Adrenal gland (tissue), 12 donors: Measurements from ENCODE around the gene ENOX1. TPM values are rescaled to one million over a fixed set of nuclear protein-coding genes. Genes with fewer than 3 reads are reported as not detected.

Experiments
- DNase-seq, 7 donors: peaks; one replicate each; pipeline ENCODE4 v3.0.0-alpha.2; 2019 to 2020
- H3K27ac ChIP-seq, 5 donors: fragments of 200-600 bp; sonication (generic) in 4 of 5; 1 replicate in 3 of 5; 2 replicates in 2 of 5; pipeline versions ENCODE4 v1.5.1 to v1.8.0; 2016 to 2020; ENCODE audit warnings: mild to moderate bottlenecking in 1 of 5
- H3K27me3 ChIP-seq: fragments of 200-600 bp; 2 replicates; pipeline ENCODE4 v1.8.0; 2021
- H3K36me3 ChIP-seq, 2 donors: fragments of 200-600 bp; replicated peaks in 1 of 2; 1 replicate in 1 of 2; 2 replicates in 1 of 2; pipeline versions ENCODE4 v1.5.1 to v1.8.0; 2018 to 2022
- H3K4me1 ChIP-seq, 2 donors: fragments of 200-600 bp; replicated peaks in 1 of 2; 1 replicate in 1 of 2; 2 replicates in 1 of 2; pipeline versions ENCODE4 v1.5.1 to v1.8.0; 2018 to 2021
- H3K4me3 ChIP-seq, 4 donors: fragments of 200-600 bp; sonication (generic) in 3 of 4; one replicate each; pipeline ENCODE4 v1.5.1; 2016 to 2018
- H3K9me3 ChIP-seq, 3 donors: fragments of 200-600 bp; sonication (generic) in 1 of 3; replicated peaks in 1 of 3; 1 replicate in 2 of 3; 2 replicates in 1 of 3; pipeline versions ENCODE4 v1.5.1 to v1.8.0; 2016 to 2021
- POLR2A ChIP-seq, 2 donors: fragments of 450-650 bp; IDR thresholded peaks; one replicate each; pipeline ENCODE4 v1.6.1; 2017; ENCODE audit warnings: antibody characterized with exemption in 2 of 2, mild to moderate bottlenecking in 2 of 2, moderate library complexity in 1 of 2
- WGBS, 4 donors: extraction: QIAGEN DNeasy Blood & Tissue Kit in 2 of 4; methylation state at CpG; one replicate each; pipeline versions ENCODE4 v1.1.5 to v1.1.7; 2013 to 2017; 5-methylcytosine and 5-hydroxymethylcytosine counted together
- intact Hi-C, 2 donors: fragments of 100-400 bp; cut with DNase I; formaldehyde crosslinking; loops; one replicate each; pipeline versions ENCODE4 v1.14.1 to v1.15.0; 2022 to 2023
- polyA plus RNA-seq, 3 donors: library from polyadenylated mRNA; stranded (reverse); fragments of 200-250 nt in 2 of 3; fragments of 350-450 nt in 1 of 3; fragmentation: Illumina TruSeq in 1 of 3; extraction: RNeasy Lipid Tissue Mini Kit (QIAGEN cat#74804) in 1 of 3; gene quantifications; one replicate each; pipeline ENCODE4 v1.2.3, GENCODE V29; 2013 to 2014
- total RNA-seq, 9 donors: library from RNA; depleted of rRNA in 4 of 9; stranded (reverse); fragments of >200 nt in 4 of 9; fragments of 120-200 nt in 1 of 9; fragmentation: NEBNext Ultra II Directional in 1 of 9; extraction: Animal tissue kit (Norgen Biotek cat#: 25700) in 1 of 9; gene quantifications; one replicate each; pipeline versions ENCODE4 v1.1.0 to v1.2.4, GENCODE V29; 2013 to 2023
- TF ChIP-seq, protein P1 (sequence below), 6 experiments: fragments of 450-650 bp in 4 of 6; fragments of 200-600 bp in 2 of 6; sonication (generic) in 1 of 6; IDR thresholded peaks; 1 replicate in 5 of 6; 2 replicates in 1 of 6; pipeline versions ENCODE4 v1.5.1 to v1.8.0; 2016 to 2021; ENCODE audit warnings: antibody characterized with exemption in 6 of 6, mild to moderate bottlenecking in 2 of 6, moderate library complexity in 1 of 6
- donor health status: healthy with polysubstance abuse.
- donor health status: Bipolar disorder and iron deficiency.
- donor health status: DM: yes; HTN: yes; CAD: no.
- donor health status: DM: no; HTN: no; CAD: no.
- donor health status: DM: no; HTN: no; CAD: no.
- donor health status: DM: yes; HTN: yes; CAD: no.

Gene ENOX1
- total and polyA plus RNA-seq, 12 donors, result 0.25 to 5.8 (median 1.6) TPM

DNA sequence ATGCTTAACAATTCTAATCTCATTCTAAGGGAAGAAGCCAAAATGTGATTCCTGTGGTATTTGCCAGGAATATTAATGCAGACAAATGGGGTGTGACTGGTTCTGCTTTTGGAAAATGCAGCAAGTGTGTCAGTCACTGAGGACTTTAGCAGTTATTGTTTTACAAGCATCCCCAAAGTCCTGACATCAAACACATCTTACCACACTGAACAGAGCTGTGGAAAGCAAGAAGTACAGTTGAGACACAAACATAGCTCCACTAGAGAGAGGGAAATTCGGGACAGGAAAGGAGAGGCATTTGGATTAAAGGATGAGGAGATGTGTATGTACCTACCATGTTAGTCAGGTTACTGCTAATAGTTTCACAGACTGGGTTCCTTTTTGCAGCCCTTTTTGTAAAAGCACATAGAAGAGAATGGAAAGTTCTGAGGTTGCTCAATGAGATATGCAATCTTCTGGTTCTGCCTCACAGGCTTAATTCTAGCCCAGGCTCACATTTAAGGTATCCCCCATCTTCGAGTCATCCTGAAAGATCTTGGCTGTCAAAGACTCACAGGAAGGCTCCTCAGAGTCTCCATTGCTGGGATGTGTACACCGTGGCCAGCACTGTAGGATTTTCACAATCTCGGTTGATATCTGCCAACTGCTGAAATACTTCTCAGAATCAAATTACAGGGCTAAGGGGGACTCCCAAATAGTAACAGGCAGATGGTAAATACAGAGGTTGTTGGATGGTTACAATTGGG lies 446.8 kb downstream of the ENOX1 start:
- no peak for TF ChIP-seq POLR2A (IDR thresholded peaks at IDR 0.05)
- TF ChIP-seq, protein P1, sequence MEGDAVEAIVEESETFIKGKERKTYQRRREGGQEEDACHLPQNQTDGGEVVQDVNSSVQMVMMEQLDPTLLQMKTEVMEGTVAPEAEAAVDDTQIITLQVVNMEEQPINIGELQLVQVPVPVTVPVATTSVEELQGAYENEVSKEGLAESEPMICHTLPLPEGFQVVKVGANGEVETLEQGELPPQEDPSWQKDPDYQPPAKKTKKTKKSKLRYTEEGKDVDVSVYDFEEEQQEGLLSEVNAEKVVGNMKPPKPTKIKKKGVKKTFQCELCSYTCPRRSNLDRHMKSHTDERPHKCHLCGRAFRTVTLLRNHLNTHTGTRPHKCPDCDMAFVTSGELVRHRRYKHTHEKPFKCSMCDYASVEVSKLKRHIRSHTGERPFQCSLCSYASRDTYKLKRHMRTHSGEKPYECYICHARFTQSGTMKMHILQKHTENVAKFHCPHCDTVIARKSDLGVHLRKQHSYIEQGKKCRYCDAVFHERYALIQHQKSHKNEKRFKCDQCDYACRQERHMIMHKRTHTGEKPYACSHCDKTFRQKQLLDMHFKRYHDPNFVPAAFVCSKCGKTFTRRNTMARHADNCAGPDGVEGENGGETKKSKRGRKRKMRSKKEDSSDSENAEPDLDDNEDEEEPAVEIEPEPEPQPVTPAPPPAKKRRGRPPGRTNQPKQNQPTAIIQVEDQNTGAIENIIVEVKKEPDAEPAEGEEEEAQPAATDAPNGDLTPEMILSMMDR (IDR thresholded peaks at IDR 0.05), result no peak
- no peak overlapping the region for H3K27ac ChIP-seq

DNA sequence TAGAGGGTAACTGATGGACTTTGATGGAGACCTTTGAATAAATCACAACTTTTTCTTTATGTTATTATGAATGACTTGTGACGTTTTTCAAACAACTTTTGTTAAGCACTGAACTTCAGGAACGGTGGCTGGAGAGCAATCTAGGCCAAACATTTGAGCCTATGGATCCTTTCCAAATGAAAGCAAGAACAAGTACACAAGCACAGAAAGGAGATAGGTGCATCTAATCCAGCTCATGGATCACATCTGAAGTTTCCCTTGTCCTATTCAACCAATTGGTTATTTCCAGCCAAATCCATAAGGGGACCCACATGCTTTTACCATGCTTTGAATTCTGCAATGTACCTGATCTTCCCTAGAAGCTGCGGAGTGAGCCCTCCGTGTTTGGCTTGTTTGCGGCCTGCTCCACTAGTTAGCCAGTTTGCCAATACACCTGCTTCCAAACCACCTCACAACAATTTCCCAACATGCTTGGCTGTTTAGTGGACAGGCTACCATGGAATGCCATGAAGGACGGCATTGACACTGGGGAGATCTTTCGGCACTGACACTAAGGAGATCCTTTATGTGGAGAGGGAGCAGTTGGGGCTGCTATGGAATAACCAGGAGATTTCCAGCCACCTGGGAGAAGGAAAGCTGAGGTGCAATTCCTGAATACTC lies 447.5 kb downstream of the ENOX1 start:
- DNase-seq, result no peak
- 72 to 88% (median 82%) methylated on average over 7 of the region's 7 CpGs for WGBS, 4 donors
- H3K27me3 ChIP-seq, result no peaks in the 10 kb centered on the region
- no peaks in the 10 kb centered on the region for H3K4me1 ChIP-seq
- no peak overlapping the region for H3K4me3 ChIP-seq
- no peaks in the 10 kb centered on the region for H3K9me3 ChIP-seq
- TF ChIP-seq, protein P1 (IDR thresholded peaks at IDR 0.05), result no peak
- no peak for TF ChIP-seq POLR2A (IDR thresholded peaks at IDR 0.05)
- H3K36me3 ChIP-seq, result no peaks in the 10 kb centered on the region
- intact Hi-C loops, result no loop called here
- H3K27ac ChIP-seq, result no peak overlapping the region

More for the DNA sequence above, 446.8 kb downstream of the ENOX1 start:
- no peaks in the 10 kb centered on the region for H3K9me3 ChIP-seq
- no peaks in the 10 kb centered on the region for H3K27me3 ChIP-seq
- no peaks in the 10 kb centered on the region for H3K4me1 ChIP-seq
- 80 to 90% (median 86%) methylated on average over 4 of the region's 4 CpGs for WGBS, 4 donors
- no peak overlapping the region for H3K4me3 ChIP-seq
- no peaks in the 10 kb centered on the region for H3K36me3 ChIP-seq
- intact Hi-C loops, result no loop called here
- no peak for DNase-seq

DNA sequence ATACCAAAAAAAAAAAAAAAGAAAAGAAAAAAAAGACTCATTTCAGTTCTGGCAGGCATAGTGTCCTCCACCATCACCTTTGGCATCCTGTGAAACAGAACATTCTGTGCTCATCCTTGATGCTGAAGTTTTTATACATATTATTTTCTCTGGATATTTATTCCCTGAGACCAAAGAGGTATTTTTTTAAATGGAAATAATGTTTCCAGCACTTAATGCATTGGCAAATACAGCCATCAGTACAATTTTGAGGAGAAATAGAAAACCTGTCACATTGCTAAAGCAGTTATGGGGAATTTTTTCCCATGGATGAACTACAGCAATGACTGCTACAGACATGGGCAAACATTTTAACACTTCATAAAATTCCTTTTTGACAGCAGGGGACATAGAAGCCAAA lies 451.0 kb downstream of the ENOX1 start:
- H3K27ac ChIP-seq, result no peak overlapping the region
- no peaks in the 10 kb centered on the region for H3K9me3 ChIP-seq
- no peak for DNase-seq
- H3K4me1 ChIP-seq, result no peaks in the 10 kb centered on the region
- intact Hi-C loops, result no loop called here
- H3K4me3 ChIP-seq, result no peak overlapping the region
- no peaks in the 10 kb centered on the region for H3K27me3 ChIP-seq
- H3K36me3 ChIP-seq, result no peaks in the 10 kb centered on the region
- no peak for TF ChIP-seq POLR2A (IDR thresholded peaks at IDR 0.05)
- TF ChIP-seq, protein P1 (IDR thresholded peaks at IDR 0.05), result no peak

DNA sequence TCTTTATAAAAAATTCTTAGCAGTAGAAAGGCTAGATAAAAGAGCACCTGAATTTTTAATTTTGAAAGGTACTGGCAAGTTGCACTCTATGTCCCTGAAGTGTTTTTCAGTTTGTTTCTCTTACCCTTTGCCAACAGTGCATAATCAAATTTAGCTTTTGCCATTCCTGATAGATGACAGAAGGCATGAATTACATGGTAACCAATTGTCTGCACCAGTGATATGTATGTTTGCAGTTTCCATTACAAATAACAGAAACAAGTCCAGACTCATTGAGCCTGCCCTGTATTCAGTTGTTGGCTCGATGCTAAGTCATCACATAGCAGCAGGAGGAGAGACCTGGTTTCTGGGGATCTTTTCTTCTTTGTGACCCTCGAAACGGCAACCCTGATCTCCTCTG lies 453.6 kb downstream of the ENOX1 start:
- WGBS, 4 donors, result 84 to 94% (median 92%) methylated on average over 3 of the region's 3 CpGs
- no peaks in the 10 kb centered on the region for H3K4me1 ChIP-seq

More for the DNA sequence above, 453.6 kb downstream of the ENOX1 start:
- Histone ChIP-seq H3K36me3 (no peaks in the 10 kb centered on the region), H3K9me3 (no peaks in the 10 kb centered on the region), H3K27ac (no peak overlapping the region), H3K27me3 (no peaks in the 10 kb centered on the region), H3K4me3 (no peak overlapping the region)
- no peak for DNase-seq
- no peak for TF ChIP-seq POLR2A (IDR thresholded peaks at IDR 0.05)
- TF ChIP-seq, protein P1 (IDR thresholded peaks at IDR 0.05), result no peak
- intact Hi-C loops, result no loop called here
